CD14-positive monocyte (primary cell): ENCODE data around the gene SAV1. TPM values are rescaled to one million over a fixed set of nuclear protein-coding genes. Genes with fewer than 3 reads are reported as not detected.

Source experiments
- DNase-seq, 3 donors: peaks; one replicate each; pipeline ENCODE4 v3.0.0-alpha.2; 2011 to 2022
- H2AFZ ChIP-seq: 2 replicates; pipeline ENCODE4 v1.6.0; 2012; ENCODE audit warnings: mild to moderate bottlenecking, low read depth, low read length, inconsistent platforms; ENCODE audit not compliant: insufficient read depth, poor library complexity, severe bottlenecking
- H3K27ac ChIP-seq, 2 donors: 1 replicate in 1 of 2; 2 replicates in 1 of 2; pipeline ENCODE4 v1.5.1; 2012 to 2013; ENCODE audit warnings: low read length in 2 of 2, control low read depth in 1 of 2, inconsistent platforms in 1 of 2, low read depth in 1 of 2, mild to moderate bottlenecking in 1 of 2
- H3K27me3 ChIP-seq, 2 donors: one replicate each; pipeline versions ENCODE4 v1.6.0 to v1.6.1; 2011 to 2013; ENCODE audit warnings: low read length in 2 of 2; ENCODE audit not compliant: control insufficient read depth in 2 of 2, insufficient read depth in 2 of 2
- H3K36me3 ChIP-seq, 2 donors: replicated peaks in 1 of 2; 1 replicate in 1 of 2; 2 replicates in 1 of 2; pipeline versions ENCODE4 v1.5.1 to v1.6.1; 2012 to 2013; ENCODE audit warnings: low read length in 2 of 2, control low read depth in 1 of 2, inconsistent platforms in 1 of 2, mild to moderate bottlenecking in 1 of 2; ENCODE audit not compliant: insufficient read depth in 2 of 2, control insufficient read depth in 1 of 2
- H3K4me1 ChIP-seq, 2 donors: 1 replicate in 1 of 2; 2 replicates in 1 of 2; pipeline versions ENCODE4 v1.5.1 to v1.6.1; 2012 to 2013; ENCODE audit warnings: low read length in 2 of 2, control low read depth in 1 of 2, inconsistent platforms in 1 of 2, mild to moderate bottlenecking in 1 of 2, moderate library complexity in 1 of 2; ENCODE audit not compliant: insufficient read depth in 2 of 2, control insufficient read depth in 1 of 2
- H3K4me2 ChIP-seq: replicated peaks from 2 replicates; pipeline ENCODE3; 2012; ENCODE audit warnings: low read length, moderate library complexity, mild to moderate bottlenecking; ENCODE audit not compliant: poor library complexity, severe bottlenecking; ENCODE audit errors: extremely low read depth
- H3K4me3 ChIP-seq, 3 experiments: fragments of 200-600 bp in 1 of 3; sonication (generic) in 1 of 3; replicated peaks in 1 of 3; 1 replicate in 2 of 3; 2 replicates in 1 of 3; pipeline ENCODE4 v1.5.1; 2011 to 2013; ENCODE audit warnings: low read length in 3 of 3, mild to moderate bottlenecking in 3 of 3, control low read depth in 2 of 3, low read depth in 2 of 3, inconsistent platforms in 1 of 3, moderate library complexity in 1 of 3
- H3K79me2 ChIP-seq: 2 replicates; pipeline ENCODE4 v1.6.0; 2012; ENCODE audit warnings: mild to moderate bottlenecking, control low read depth, inconsistent platforms, low read length, moderate library complexity; ENCODE audit not compliant: insufficient read depth
- H3K9ac ChIP-seq: 2 replicates; pipeline ENCODE4 v1.6.0; 2017; ENCODE audit warnings: low read length, mild to moderate bottlenecking; ENCODE audit not compliant: insufficient read depth, poor library complexity, severe bottlenecking
- H3K9me3 ChIP-seq, 2 donors: replicated peaks in 1 of 2; 1 replicate in 1 of 2; 2 replicates in 1 of 2; pipeline versions ENCODE4 v1.5.1 to v1.6.1; 2012 to 2013; ENCODE audit warnings: low read length in 2 of 2, control low read depth in 1 of 2; ENCODE audit not compliant: control insufficient read depth in 1 of 2, insufficient read depth in 1 of 2
- H4K20me1 ChIP-seq: 2 replicates; pipeline ENCODE4 v1.6.0; 2012; ENCODE audit warnings: mild to moderate bottlenecking, low read length, control low read depth, moderate library complexity; ENCODE audit not compliant: insufficient read depth
- H3K27ac Mint-ChIP-seq, 7 donors: one replicate each; pipeline ENCODE4 v1.8.0; 2020; ENCODE audit warnings: mild to moderate bottlenecking in 7 of 7, mixed read lengths in 7 of 7, moderate library complexity in 6 of 7, inconsistent platforms in 2 of 7
- H3K27me3 Mint-ChIP-seq, 3 donors: one replicate each; pipeline ENCODE4 v1.8.0; 2021 to 2022; ENCODE audit warnings: low read depth in 3 of 3, mild to moderate bottlenecking in 3 of 3, mixed read lengths in 3 of 3, moderate library complexity in 3 of 3, inconsistent platforms in 1 of 3
- H3K36me3 Mint-ChIP-seq, 2 donors: one replicate each; pipeline ENCODE4 v1.8.0; 2020; ENCODE audit warnings: mixed read lengths in 2 of 2, inconsistent platforms in 1 of 2, mild to moderate bottlenecking in 1 of 2
- H3K4me1 Mint-ChIP-seq: one replicate; pipeline ENCODE4 v1.8.0; 2020; ENCODE audit warnings: mild to moderate bottlenecking, mixed read lengths
- H3K4me3 Mint-ChIP-seq, 2 donors: one replicate each; pipeline ENCODE4 v1.8.0; 2020; ENCODE audit warnings: mild to moderate bottlenecking in 2 of 2, mixed read lengths in 2 of 2, moderate library complexity in 1 of 2
- H3K9me3 Mint-ChIP-seq, 7 donors: one replicate each; pipeline ENCODE4 v1.8.0; 2020 to 2022; ENCODE audit warnings: mixed read lengths in 7 of 7, mild to moderate bottlenecking in 6 of 7, moderate library complexity in 6 of 7, inconsistent platforms in 2 of 7
- WGBS: methylation state at CpG from one replicate; pipeline ENCODE4 v1.1.5; 2013; ENCODE audit warnings: missing lambda C conversion rate; ENCODE audit not compliant: insufficient coverage; 5-methylcytosine and 5-hydroxymethylcytosine counted together
- intact Hi-C, 2 donors: fragments of 100-400 bp; cut with micrococcal nuclease; formaldehyde crosslinking; loops; one replicate each; pipeline versions ENCODE4 v1.15.0 to v1.15.1; 2023
- polyA plus RNA-seq, 3 donors: library from polyadenylated mRNA; depleted of rRNA in 1 of 3; unstranded in 2 of 3; stranded (reverse) in 1 of 3; fragments of 300-500 nt in 2 of 3; fragments of >200 nt in 1 of 3; fragmentation: Illumina TruSeq in 2 of 3; gene quantifications; 1 replicate in 2 of 3; 2 replicates in 1 of 3; pipeline ENCODE4 v1.2.3, GENCODE V29; 2012 to 2021
- TF ChIP-seq, protein P1 (sequence below): fragments of 200-600 bp; IDR thresholded peaks from one replicate; pipeline ENCODE4 v1.8.0; 2022; ENCODE audit warnings: antibody characterized with exemption, mild to moderate bottlenecking

SAV1 gene
- polyA plus RNA-seq, 3 donors: 1.8 to 5.1 (median 4.8) TPM

DNA sequence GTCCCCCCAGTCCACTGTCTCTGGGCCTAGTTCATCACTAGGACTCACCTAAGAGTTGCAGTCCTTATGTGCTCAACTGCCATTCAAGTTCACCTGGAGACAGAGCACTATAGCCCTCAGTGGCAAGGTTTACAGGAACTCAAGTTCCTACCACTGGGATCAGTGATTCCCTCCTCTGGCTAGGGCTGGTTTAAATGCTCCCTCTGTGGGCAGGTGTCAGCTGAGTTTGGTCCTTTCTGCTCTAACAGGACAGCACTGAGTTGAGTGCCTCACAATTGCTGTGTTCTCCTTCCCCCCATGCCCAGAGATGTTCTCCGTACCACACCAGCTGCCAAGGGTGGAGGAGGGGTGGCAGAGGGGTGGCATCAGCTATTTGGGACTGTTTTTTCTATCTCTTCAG, 20.8 kb upstream of the SAV1 start:
- Histone ChIP-seq H3K4me1 (no peaks in the 10 kb centered on the region), H3K9ac (no peak overlapping the region), H3K4me2 (no peak overlapping the region), H2AFZ (no peak overlapping the region), H3K27ac (no peak overlapping the region), H3K27me3 (no peaks in the 10 kb centered on the region), H3K36me3 (no peaks in the 10 kb centered on the region), H3K79me2 (no peaks in the 10 kb centered on the region), H3K4me3 (no peak overlapping the region), H4K20me1 (no peaks in the 10 kb centered on the region), H3K9me3 (peaks cover 3 to 13% of the 10 kb centered on the region in 2 donors)
- Mint-ChIP-seq H3K27me3 (peaks cover 2 to 4% (median 4%) of the 10 kb centered on the region in 3 donors), H3K4me3 (no peak overlapping the region), H3K9me3 (peaks cover 6 to 20% (median 12%) of the 10 kb centered on the region in 7 donors), H3K4me1 (no peaks in the 10 kb centered on the region), H3K36me3 (no peaks in the 10 kb centered on the region), H3K27ac (no peak overlapping the region)
- intact Hi-C loops: no loop called here
- TF ChIP-seq, protein P1, sequence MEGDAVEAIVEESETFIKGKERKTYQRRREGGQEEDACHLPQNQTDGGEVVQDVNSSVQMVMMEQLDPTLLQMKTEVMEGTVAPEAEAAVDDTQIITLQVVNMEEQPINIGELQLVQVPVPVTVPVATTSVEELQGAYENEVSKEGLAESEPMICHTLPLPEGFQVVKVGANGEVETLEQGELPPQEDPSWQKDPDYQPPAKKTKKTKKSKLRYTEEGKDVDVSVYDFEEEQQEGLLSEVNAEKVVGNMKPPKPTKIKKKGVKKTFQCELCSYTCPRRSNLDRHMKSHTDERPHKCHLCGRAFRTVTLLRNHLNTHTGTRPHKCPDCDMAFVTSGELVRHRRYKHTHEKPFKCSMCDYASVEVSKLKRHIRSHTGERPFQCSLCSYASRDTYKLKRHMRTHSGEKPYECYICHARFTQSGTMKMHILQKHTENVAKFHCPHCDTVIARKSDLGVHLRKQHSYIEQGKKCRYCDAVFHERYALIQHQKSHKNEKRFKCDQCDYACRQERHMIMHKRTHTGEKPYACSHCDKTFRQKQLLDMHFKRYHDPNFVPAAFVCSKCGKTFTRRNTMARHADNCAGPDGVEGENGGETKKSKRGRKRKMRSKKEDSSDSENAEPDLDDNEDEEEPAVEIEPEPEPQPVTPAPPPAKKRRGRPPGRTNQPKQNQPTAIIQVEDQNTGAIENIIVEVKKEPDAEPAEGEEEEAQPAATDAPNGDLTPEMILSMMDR: no peak
- DNase-seq: no peak
- no CpG with 5 or more reads among the region's 1 CpG for whole genome bisulfite sequencing

DNA sequence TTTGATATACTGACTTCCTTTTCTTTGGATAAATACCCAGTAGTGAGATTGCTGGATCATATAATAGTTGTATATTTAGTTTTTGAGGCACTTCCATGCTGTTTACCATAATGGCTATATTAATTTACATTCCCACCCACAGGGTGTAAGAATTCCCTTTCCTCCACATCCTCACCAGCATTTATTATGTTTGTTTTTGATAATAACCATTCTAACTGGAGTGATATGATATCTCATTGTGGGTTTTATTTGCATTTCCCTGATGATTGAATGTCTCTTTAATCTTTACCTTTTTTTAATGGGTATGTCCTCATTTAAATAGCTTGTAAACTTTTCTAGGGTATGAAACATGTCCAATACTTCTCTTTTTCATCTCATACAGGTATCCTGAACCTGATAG, 11.6 kb upstream of the SAV1 start:
- intact Hi-C loops: no loop called here

More for the DNA sequence above, 11.6 kb upstream of the SAV1 start:
- Mint-ChIP-seq H3K4me3 (no peak overlapping the region), H3K9me3 (peaks cover 0 to 4% (median 2%) of the 10 kb centered on the region in 7 donors), H3K4me1 (peaks cover 19% of the 10 kb centered on the region), H3K36me3 (no peaks in the 10 kb centered on the region), H3K27ac (no peak overlapping the region), H3K27me3 (peaks cover 0 to 2% (median 2%) of the 10 kb centered on the region in 3 donors)
- Histone ChIP-seq H3K4me2 (no peak overlapping the region), H3K36me3 (no peaks in the 10 kb centered on the region), H4K20me1 (no peaks in the 10 kb centered on the region), H2AFZ (no peak overlapping the region), H3K4me3 (no peak overlapping the region), H3K9me3 (no peaks in the 10 kb centered on the region), H3K27me3 (no peaks in the 10 kb centered on the region), H3K9ac (no peak overlapping the region), H3K27ac (no peak overlapping the region), H3K79me2 (no peaks in the 10 kb centered on the region), H3K4me1 (peaks cover 20 to 25% of the 10 kb centered on the region in 2 donors)
- no peak for DNase-seq
- TF ChIP-seq, protein P1: no peak
